HG03025 (cell line): ENCODE data around the gene ANKRD13B.
A peak's percentile ranks its signal among the peaks of the same experiment; 100 is the strongest.

Experiments
- ATAC-seq: cut with Tn5 transposase; IDR thresholded peaks from one replicate; pipeline ENCODE4 v1.9.1; 2021; ENCODE audit warnings: mild to moderate bottlenecking, moderate library complexity; ENCODE audit not compliant: unreplicated experiment, low FRiP score

The ANKRD13B gene

GRCh38 chr17:29579866-29580771 is 12.8 kb upstream of the ANKRD13B start:
- no peak for ATAC-seq

GRCh38 chr17:29581583-29582253 is 11.2 kb upstream of the ANKRD13B start:
- no peak for ATAC-seq

- ATAC-seq, result no peak
Observed at GRCh38 chr17:29582254-29582765, 10.6 kb upstream of the ANKRD13B start.

- no peak for ATAC-seq
Observed at GRCh38 chr17:29582772-29583171, 10.2 kb upstream of the ANKRD13B start.

GRCh38 chr17:29583324-29584248 is 9.3 kb upstream of the ANKRD13B start:
- ATAC-seq, result no peak

- ATAC-seq, result no peak
Observed at GRCh38 chr17:29584452-29585079, 8.4 kb upstream of the ANKRD13B start.

- no peak for ATAC-seq
Observed at GRCh38 chr17:29585080-29585751, 7.7 kb upstream of the ANKRD13B start.

GRCh38 chr17:29586676-29587469 is 6.1 kb upstream of the ANKRD13B start:
- no peak for ATAC-seq

- no peak for ATAC-seq
Observed at GRCh38 chr17:29587591-29587990, 5.3 kb upstream of the ANKRD13B start.

- no peak for ATAC-seq
Observed at GRCh38 chr17:29588017-29588561, 4.8 kb upstream of the ANKRD13B start.

GRCh38 chr17:29588562-29589411 is 4.1 kb upstream of the ANKRD13B start:
- no peak for ATAC-seq

- ATAC-seq, result peak; percentile 44
Observed at GRCh38 chr17:29589524-29590410, 3.2 kb upstream of the ANKRD13B start, which contains the start of gene GIT1. GIT1 (minus strand) TSS chr17:29589648; CDS start chr17:29589378, 270 bp downstream.

GRCh38 chr17:29590411-29591145 is 2.4 kb upstream of the ANKRD13B start:
- no peak for ATAC-seq

GRCh38 chr17:29591146-29591736 is 1.7 kb upstream of the ANKRD13B start:
- ATAC-seq, result no peak
